ENCODE measurements around the gene ARSI.
"Not testable (repeated sequence)": the region's sequence is repeated elsewhere in the genome, so short reads cannot be mapped to it uniquely, and the experiment has no call there.

ARSI gene

DNA sequence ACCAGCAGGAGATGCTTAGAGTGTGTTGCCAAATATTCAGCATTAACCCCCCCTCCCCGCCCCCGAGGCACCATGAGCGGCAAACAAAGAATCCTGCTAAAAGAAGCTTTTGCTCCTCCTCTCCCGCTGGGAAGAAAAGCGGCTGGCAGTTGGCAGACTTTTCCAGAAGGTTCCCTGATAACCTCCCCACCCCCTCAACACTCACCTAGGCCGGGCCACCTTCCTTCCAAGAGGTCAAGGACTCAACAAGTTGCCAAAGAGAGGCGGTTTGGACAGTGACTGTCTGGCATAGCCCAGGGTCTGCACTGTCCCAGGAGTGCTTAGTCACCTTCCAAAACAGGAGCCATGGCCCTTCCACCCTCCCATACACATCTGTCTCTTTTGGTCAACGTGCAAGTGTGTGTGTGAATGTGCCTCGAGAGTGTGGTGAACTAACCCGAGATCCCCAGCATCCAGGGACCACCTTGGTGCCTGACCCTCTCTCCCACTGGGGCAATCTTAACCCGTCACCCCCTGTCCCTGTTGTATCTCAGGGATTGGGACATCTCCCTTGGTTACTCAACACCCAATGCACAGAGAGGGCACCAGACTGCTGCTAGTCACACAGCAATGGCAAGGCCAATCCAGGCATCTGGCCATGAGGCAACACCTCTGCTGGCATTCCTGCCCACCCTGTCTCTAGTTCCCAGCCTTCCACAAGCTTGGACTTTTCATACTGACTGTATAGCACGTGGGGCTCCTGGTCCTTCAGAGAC, 32.0 kb downstream of the ARSI start:
- no peak for DNase-seq (ENCODE audit: low read depth, low spot score)

DNA sequence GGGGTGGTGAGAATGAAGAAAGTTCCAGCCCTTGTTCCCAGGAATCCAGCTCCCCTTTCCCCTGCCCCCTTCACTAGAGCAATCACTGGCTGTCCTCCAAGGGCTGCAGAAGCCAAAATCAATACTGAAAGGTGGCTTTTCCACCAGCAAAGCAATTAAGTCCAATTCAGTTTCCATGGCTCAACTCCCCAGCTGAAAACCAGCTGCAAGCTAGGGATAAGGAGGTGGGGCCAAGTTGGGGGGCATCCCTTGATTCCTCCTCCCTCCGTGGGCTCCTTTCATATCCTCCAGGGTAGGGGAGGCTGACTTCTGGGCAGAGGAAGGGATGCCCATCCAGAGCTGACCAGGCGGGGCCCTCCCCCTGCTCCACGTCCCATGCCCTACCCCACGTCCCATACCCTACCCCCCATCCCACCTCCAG, 35.8 kb downstream of the ARSI start:
- no peak for DNase-seq (ENCODE audit: low read depth, low spot score)

DNA sequence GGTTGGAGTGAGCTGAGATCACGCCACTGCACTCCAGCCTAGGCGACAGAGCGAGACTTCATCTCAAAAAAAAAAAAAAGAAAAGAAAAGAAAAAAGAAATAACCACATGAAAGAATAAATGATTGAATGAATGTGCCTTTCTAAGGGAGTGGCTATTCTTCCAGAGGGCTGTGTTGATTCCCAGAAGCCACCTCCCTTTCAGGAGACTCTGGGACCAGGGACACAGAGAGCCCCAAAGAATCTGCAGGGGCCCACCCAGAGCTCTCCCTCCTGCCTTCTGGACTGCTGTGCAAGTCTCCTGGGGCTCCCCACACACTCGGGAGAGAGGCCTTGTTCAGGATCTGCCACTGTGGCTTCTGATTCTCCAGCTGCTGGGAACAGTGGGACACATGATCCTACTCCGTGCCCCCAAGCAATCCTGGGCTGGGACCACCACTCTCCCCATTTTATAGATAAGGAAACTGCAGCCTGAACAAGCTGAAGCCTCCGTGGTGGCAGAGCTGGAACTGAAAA, 36.8 kb downstream of the ARSI start:
- DNase-seq (ENCODE audit: low read depth, low spot score): no peak

DNA sequence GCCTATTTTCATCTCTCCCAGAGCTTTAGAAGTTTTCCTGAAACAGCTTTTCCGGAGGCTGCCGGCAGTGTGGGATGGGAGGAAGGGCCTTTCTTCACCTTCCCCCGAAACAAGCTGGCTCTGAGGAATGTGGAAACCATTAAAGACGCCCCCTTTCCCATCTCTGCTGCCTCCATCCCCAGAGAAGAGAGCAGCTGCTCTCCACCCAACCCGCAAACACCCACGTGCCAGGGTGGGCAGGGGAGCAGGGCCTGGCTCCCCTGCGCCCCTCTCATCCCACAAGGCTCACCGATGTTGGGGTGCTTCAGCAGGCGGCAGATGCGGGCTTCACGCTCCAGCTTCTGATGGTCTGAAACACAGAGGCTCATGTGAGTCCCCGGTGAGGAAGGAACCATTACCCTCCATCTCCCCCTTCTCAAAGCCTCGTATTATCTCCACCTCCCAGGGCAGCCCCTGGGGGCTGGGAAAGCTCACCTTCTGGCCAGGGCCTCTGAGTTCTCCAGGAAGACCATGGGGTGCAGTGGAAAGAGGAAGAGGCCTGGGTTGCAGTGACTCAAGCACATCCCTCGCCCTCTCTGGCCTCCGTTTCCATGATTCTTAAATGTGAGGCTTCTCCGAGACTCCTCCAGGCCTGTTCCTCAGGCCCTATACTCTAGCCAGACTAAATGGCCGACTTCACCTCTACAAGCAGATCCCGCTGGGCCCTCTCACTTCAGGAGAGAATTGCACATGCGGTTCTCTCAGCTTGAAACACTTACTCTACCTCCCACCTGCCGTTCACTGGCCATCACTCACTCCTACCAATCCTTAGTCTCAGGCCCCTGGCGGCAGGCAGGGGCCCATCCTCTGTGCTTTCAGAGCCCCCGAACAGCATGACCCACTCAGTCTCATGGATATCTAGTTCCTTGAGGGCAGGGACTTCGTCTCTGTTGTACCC, 37.8 kb downstream of the ARSI start:
- DNase-seq (ENCODE audit: low read depth, low spot score): no peak

DNA sequence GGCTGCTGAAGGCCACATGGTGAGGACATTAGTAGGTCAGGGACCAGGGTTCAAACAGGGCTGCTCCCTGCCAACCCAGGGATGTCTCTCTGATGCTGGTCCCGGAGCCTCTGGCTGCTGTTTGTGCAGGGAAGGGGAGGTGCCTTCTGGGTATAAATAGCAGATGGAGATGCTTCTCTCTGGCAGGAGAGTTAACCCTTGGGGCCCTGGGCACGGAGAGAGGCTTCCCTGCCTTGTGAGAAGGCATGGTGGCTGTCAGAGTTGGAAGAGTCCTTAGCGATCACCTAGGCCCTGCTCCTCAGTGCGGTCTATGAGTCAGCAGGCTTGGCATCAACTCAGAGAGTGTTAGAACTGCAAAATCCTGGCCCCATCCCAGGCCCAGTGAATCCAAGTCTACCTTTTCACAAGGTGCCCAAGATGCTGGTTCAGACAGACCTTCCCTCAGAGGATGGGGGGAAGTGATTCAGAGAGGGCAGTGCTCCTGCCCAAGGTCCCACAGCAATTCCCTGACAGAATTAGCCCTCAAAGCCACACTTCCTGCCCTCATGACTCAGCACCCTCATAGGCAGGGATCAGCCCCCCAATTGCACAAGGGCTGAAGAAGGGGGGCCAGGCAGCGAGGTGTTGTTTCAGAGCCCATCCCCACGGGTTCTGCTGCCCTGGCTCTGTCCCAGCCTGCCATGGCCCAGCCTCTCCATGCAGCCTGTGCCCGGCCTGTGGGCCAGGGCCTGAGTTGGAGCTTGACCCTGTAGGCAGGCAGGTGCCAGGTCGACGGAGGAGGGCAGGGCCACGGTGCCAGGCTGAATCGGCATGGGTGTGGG, 38.7 kb downstream of the ARSI start:
- no peak for DNase-seq (ENCODE audit: low read depth, low spot score)

DNA sequence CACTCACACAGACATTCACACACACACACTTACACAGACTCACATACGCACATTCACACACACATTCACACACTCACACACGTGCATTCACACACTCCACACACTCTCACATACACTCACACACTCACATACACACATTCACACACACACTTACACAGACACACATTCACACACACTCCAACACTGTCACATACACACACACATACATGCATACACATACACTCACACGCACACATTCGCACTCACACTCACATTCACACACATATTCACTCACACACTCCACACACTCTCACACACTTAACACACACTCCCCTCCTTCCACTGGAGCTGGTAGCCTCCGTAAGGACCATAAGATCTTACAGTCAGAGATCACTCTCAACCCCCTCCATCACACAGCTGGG, 39.3 kb downstream of the ARSI start:
- DNase-seq (ENCODE audit: low read depth, low spot score): no peak

DNA sequence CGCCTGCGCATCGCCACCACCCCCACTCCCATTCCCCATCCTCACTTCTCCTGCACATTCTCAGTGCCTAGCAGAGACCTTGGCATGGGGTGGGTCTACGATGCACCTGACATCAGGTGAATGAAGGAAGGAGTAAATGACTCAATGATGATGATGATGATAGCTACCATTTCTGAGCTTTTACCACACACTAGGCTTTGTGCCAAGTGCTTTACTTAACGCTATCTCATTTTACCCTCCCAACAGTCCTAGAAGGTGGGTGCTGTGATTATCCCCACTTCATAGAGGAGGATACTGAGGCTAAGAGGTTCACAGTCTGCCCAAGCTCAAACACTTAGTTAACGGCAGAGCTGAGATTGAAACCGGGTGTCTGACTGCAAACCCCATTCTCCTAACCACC, 40.2 kb downstream of the ARSI start:
- no peak for DNase-seq (ENCODE audit: low read depth, low spot score)

DNA sequence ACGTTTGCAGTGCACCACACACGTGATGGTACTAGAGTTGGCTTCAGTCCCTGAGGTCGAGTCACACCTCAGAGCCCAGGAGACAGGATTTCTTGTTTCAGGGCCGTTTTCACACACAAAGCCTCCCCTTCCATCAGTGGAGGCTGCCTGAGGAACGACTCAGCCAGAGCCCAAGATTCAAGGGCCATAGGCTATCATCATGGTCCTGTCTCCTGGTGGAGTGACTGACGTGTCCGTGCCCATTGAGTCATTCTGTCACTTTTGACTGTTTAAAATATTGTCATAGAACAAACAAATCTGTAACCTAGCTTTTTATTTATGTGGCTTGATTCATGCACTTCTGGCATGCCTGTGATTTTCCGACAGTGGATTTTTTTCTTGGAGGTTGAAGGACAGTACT, 41.5 kb downstream of the ARSI start:
- no peak for DNase-seq (ENCODE audit: low read depth, low spot score)

DNA sequence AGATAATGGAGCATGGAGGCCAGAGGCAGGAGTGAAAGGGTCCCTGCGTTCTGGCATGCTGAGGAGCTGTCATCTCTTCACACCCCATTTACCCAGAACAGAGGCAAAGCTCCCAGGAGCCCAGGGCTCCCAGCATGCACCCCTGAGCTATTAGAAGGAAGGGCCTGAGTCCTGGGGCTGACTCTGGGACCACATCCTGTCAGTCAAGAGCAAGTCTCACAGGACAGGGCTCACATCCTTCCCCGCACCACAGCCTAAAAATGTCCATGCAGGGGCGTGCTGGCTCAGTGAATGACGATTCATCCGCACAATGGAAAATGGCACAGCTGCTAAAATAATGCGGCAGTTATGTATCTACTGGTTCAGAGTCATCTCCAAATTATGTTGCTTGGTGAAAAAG, 44.6 kb downstream of the ARSI start:
- no peak for DNase-seq (ENCODE audit: low read depth, low spot score)

DNA sequence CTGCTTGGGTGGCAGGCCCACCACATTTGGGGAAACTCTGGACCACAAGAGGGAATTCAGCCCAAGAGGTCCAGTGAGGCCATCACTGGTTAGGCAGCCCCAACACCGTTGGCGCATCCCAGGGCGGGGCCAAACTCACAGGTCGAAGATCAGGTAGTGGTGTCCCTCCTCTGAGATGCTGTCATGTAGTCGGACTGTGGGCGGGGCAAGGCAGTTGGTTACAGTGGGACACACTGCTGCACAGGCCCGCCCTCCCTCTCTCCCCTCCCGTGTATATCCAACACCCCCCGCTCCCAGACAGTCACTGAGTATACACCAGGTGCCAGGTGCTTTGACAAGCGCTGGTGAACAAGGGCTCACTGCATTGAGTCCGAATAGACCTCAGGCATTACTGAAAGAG, 45.3 kb downstream of the ARSI start:
- DNase-seq (ENCODE audit: low read depth, low spot score): no peak

DNA sequence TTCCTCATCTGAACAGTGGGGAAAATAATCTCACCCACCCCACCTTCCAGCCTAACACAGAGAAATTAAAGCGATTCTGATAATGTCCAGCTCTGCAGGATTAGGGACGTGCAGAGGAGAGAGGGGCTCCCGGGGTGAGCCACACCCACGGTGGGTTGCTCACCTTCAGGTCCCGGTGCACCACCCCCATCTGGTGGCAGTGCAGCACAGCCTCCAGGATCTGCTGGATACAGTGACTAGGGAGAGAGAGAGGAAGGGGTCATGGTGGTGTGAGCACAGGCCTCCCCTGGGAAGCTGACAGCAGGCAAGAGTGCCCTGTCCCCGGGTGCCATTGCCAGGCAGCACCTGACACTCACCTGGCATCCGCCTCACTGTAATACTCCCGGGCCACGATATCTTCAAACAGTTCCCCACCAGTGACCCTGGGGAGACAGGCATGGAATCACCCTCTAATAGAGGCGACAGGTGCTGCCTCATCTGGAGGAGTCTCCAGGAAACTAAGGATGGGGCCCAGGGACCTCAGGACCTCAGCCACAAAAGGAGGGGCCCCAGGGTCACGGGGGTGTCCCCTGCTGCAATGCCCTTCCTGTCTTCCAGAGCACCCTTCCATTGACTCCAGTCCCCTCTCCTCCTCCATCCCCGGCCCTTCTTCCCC, 46.2 kb downstream of the ARSI start:
- no peak for DNase-seq (ENCODE audit: low read depth, low spot score)

DNA sequence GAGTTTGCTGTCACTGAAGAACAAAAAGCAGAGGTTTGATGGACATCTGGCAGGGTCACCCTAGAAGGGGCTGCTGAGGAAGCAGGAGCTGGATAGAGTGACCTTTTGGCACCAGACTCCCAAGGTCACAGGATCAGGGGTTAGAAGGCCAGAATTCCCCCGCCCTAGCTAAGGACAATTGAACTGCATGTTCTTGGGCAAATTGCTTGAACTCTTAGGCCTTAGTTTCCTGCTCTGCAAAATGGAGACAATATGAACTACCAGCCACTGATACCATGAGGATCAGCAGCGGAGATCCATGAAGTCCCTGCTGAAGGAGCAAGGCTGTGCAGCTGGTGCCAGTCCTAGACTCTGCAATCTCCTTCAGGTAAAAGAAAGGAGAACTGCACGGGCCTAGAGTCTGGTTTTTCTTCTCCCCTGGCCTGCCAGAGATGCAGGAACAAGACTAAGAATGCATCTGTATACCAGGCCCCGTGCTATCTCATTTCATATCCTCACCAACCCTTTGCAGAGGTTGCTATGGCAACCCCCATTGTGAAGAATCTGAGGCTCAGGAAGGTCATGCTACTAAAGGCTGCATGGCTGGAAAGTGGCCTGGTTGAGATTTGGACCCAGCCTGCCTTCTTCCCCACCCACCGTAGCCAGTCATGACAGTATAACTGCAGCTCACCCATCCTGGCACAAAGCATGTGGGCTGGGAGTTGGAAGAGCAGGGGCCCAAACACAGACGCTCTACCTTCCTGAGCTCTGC, 46.9 kb downstream of the ARSI start:
- no peak for DNase-seq (ENCODE audit: low read depth, low spot score)

DNA sequence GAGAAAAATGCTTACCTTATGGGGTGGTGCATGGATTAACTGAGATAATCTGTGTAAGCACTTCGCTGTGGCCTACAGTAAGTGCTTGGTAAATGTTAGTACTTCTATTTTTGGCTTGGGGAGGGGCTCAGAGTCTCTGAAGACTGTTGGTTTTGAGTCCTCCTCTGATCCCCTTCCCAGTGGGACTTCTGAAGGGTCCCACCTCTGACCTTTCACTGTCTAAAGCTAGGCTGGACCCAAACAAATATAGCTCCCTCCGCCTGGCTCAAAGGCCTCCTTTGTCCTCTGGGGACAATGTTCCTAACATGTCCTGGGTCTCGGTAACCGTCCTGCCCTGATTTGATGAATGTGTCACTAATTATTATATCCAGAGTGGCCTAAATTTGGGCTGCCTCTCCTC, 47.9 kb downstream of the ARSI start:
- DNase-seq (ENCODE audit: low read depth, low spot score): no peak

DNA sequence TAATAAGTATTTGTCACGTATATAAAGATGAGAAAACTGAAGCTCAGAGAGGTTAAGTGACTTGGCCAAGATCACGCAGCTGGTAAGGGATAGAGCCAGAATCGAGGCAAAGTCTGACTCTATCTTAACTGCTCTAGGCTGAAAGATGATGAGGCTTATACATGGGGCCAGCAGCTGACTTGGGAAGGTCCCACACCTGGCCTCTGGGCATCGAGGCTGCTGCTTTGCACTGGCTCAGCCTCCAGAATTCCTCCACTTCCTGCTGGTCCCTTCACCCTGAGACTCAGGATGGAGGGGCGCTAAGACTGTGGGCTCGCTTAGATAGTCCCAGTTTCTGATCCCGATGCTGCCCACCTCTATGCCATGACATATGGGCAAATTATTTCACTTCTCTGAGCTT, 48.3 kb downstream of the ARSI start:
- DNase-seq (ENCODE audit: low read depth, low spot score): no peak

DNA sequence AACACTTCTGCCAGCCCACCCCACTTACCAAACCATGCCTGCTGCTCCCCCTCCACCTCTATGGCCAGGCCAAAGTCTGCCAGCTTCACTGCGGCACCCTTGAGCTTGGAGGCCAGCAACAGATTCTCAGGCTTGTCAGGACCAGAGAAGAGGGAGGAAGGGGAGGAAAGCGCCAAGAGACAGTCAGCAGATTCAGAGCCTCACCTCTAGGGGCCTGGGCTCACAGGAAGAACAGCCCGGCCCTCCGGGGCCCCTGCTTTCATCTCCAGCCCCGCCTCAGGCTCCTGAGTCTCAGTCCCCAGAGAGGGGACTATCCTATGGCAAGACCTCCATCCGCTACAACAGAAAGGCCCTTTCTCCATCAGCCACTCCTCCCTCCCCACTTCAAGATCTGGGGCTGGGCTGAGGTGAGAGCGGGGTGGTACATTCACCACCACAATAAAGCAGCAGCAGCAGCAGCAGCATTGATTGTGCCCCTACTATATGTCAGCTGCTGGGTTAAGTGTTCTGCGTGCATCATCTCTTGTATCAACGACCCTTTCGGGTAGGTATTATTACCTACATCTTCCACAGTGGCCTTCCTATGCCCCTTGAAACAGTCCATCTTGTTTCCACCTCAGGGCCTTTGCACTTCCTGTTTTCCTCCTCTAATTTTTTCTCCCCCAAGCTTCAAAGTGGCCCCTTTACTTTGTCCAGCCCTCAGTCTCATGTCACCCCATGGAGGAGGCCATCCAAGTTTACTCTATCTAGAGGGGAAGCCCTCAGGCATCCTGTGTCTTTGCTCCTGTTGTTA, 49.1 kb downstream of the ARSI start:
- no peak for DNase-seq (ENCODE audit: low read depth, low spot score)

DNA sequence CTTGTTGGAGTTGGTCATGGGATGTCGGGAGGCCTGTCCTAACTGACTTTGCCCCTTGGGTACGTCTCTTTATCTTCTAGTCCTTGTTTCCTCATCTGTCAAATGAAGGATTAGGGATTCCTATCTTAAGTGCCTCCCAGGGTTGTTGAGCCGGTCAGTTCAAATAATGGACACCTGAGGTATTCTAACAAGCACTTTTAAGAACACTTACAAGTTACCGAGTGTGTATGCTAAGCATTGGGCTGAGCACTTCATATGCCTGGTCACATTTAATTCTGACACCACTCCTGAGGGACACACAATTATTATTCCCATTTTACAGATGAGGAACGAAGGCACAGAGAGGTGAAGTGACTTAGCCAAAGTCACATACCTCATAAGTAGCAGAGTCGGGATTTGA, 50.2 kb downstream of the ARSI start:
- DNase-seq (ENCODE audit: low read depth, low spot score): no peak

DNA sequence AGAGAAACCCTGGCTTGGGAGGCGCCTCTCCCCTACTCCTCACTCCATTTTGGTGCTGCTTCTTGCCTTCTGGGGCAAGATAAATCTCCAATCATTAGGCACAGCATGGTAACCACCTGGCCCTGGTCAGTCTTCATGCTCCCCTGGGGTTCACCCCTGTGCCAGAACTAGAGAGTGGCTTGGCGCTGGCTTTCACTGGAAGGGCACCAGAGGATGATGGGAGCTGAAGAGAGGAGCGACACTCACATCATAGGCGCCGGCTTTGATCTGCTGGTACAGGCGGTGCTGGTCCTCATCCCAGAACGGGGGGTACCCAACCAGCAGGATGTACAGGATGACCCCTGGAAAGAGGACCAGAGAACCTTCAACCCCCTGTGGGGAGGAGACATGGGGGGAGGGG, 51.2 kb downstream of the ARSI start:
- DNase-seq (ENCODE audit: low read depth, low spot score): no peak

DNA sequence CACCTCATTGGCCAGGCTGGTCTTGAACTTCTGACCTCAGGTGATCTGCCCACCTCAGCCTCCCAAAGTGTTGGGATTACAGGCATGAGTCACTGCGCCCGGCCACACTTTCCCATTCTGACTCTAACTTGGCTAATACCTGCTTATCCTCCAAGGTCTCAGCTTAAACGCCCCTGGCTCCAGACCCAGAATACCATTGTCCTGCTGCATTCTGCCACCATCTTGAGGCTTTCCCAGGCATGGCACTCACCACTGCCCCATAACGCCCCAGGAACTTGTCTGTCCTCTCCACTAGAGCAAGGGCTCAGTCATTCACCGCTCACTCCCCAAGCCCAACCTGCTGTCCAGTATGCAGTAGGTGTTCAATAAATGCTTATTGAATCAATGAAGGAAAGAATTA, 53.0 kb downstream of the ARSI start:
- DNase-seq (ENCODE audit: low read depth, low spot score): no peak

DNA sequence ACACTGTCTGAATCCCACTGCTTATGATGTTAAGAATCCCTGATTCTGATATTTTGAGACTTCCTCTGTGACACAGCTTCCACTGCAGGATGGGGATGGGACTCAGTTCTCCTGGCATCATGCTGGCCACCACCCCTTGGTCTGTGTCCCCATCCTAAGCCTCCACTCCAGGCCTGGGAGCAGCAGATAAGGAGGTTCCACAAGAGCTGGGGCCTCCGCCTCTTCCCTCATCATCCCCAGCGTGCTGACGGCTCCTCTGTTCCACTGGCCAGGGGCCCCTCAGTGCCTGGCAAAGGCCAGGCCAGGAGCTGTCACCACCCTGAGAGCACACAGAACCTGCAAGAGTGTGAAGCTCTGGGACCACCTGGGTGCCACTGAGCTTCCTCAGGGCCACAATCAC, 53.8 kb downstream of the ARSI start:
- DNase-seq (ENCODE audit: low read depth, low spot score): no peak

DNA sequence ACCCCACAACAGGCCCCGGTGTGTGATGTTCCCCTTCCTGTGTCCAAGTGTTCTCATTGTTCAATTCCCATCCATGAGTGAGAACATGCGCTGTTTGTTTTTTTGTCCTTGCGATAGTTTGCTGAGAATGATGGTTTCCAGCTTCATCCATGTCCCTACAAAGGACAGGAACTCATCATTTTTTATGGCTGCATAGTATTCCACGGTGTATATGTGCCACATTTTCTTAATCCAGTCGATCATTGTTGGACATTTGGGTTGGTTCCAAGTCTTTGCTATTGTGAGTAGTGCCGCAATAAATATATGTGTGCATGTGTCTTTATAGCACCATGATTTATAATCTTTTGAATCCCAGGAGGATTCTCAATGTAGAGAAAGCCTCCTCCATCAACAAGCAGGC, 54.2 kb downstream of the ARSI start:
- not testable (repeated sequence) for DNase-seq (ENCODE audit: low read depth, low spot score)
